SK-N-SH treated with all-trans-retinoic acid at 6 μM for 48 hours (cell line): ENCODE data around the gene ZC3H14.

Source experiments
- ATAC-seq: fragments of 200-7000 bp; cut with Tn5 transposase; 3 replicates; pipeline ENCODE4 v1.9.1; 2020; ENCODE audit warnings: mild to moderate bottlenecking, moderate library complexity
- ARNTL ChIP-seq: fragments of 450-650 bp; formaldehyde crosslinking; IDR thresholded peaks from 2 replicates; pipeline ENCODE4 v1.5.0; 2020; ENCODE audit warnings: low read depth, mild to moderate bottlenecking, moderate library complexity, borderline replicate concordance
- BACH2 ChIP-seq: fragments of 250-450 bp; sonication (Bioruptor Pico); IDR thresholded peaks from 2 replicates; pipeline ENCODE4 v1.9.0; 2021; ENCODE audit warnings: mild to moderate bottlenecking, borderline replicate concordance
- ESRRG ChIP-seq: fragments of 250-450 bp; sonication (Bioruptor Pico); IDR thresholded peaks from 2 replicates; pipeline ENCODE4 v1.6.1; 2021; ENCODE audit warnings: mild to moderate bottlenecking
- ISL1 ChIP-seq: fragments of 250-450 bp; sonication (Bioruptor Pico); IDR thresholded peaks from 2 replicates; pipeline ENCODE4 v2.1.2; 2022; ENCODE audit warnings: mild to moderate bottlenecking, moderate library complexity
- OSR1 ChIP-seq: fragments of 250-450 bp; sonication (Bioruptor Pico); IDR thresholded peaks from 2 replicates; pipeline ENCODE4 v1.8.0; 2022; ENCODE audit warnings: moderate library complexity, mild to moderate bottlenecking, inconsistent platforms
- PATZ1 ChIP-seq: fragments of 250-450 bp; sonication (Bioruptor Pico); IDR thresholded peaks from 2 replicates; pipeline ENCODE4 v1.8.0; 2020; ENCODE audit warnings: mild to moderate bottlenecking, moderate library complexity, borderline replicate concordance
- POU6F1 ChIP-seq: fragments of 250-450 bp; sonication (Bioruptor Pico); IDR thresholded peaks from 2 replicates; pipeline ENCODE4 v1.8.0; 2021; ENCODE audit warnings: low read depth, mild to moderate bottlenecking, moderate library complexity, borderline replicate concordance
- PPARA ChIP-seq: fragments of 250-450 bp; sonication (Bioruptor Pico); IDR thresholded peaks from 2 replicates; pipeline ENCODE4 v1.5.0; 2020; ENCODE audit warnings: mild to moderate bottlenecking, borderline replicate concordance
- RARB ChIP-seq: fragments of 250-450 bp; sonication (Bioruptor Pico); IDR thresholded peaks from 2 replicates; pipeline ENCODE4 v1.8.0; 2021; ENCODE audit warnings: mild to moderate bottlenecking, moderate library complexity
- TCF4 ChIP-seq: fragments of 250-450 bp; sonication (Bioruptor Pico); IDR thresholded peaks from 2 replicates; pipeline ENCODE4 v1.8.0; 2021; ENCODE audit warnings: mild to moderate bottlenecking, moderate library complexity, borderline replicate concordance
- TOX ChIP-seq: fragments of 250-450 bp; sonication (Bioruptor Pico); IDR thresholded peaks from 2 replicates; pipeline ENCODE4 v1.8.0; 2021; ENCODE audit warnings: mild to moderate bottlenecking, moderate library complexity, borderline replicate concordance
- TSHZ2 ChIP-seq: fragments of 250-450 bp; sonication (Bioruptor Pico); IDR thresholded peaks from 2 replicates; pipeline ENCODE4 v1.5.0; 2020; ENCODE audit warnings: mild to moderate bottlenecking, moderate library complexity
- ZFP3 ChIP-seq: fragments of 250-450 bp; sonication (Bioruptor Pico); IDR thresholded peaks from 2 replicates; pipeline ENCODE4 v1.5.0; 2020; ENCODE audit warnings: mild to moderate bottlenecking, moderate library complexity
- ZFP30 ChIP-seq: fragments of 450-650 bp; formaldehyde crosslinking; IDR thresholded peaks from 2 replicates; pipeline ENCODE4 v1.5.0; 2022; ENCODE audit warnings: mild to moderate bottlenecking, moderate library complexity
- ZNF565 ChIP-seq: fragments of 450-650 bp; formaldehyde crosslinking; conservative IDR thresholded peaks from 2 replicates; pipeline ENCODE4 v1.5.0; 2020; ENCODE audit warnings: low read depth, mild to moderate bottlenecking, moderate library complexity

The ZC3H14 gene

GRCh38 chr14:88631091-88631490, 68.3 kb downstream of the ZC3H14 start:
- TF ChIP-seq POU6F1 (CRISPR knock-in tag): no peak
- no peak for TF ChIP-seq TOX (CRISPR knock-in tag)
- TF ChIP-seq ZNF565: no peak
- no peak for TF ChIP-seq TCF4 (CRISPR knock-in tag)
- ATAC-seq: no peak

- TF ChIP-seq ARNTL (CRISPR knock-in tag) (no peak), TOX (CRISPR knock-in tag) (no peak), PATZ1 (CRISPR knock-in tag) (no peak), TSHZ2 (CRISPR knock-in tag) (no peak)
- TF ChIP-seq, all 23 proteins: peak for 0
- no peak for ATAC-seq
Observed at GRCh38 chr14:88632512-88632911, 69.7 kb downstream of the ZC3H14 start.

- ATAC-seq: no peak
- TF ChIP-seq TOX (CRISPR knock-in tag) (no peak), ZFP30 (CRISPR knock-in tag) (no peak), ZNF565 (no peak), ZFP3 (CRISPR knock-in tag) (no peak), ARNTL (CRISPR knock-in tag) (no peak), ESRRG (no peak), RARB (CRISPR knock-in tag) (no peak), TSHZ2 (CRISPR knock-in tag) (no peak), PPARA (CRISPR knock-in tag) (no peak), BACH2 (CRISPR knock-in tag) (no peak), OSR1 (no peak), ISL1 (CRISPR knock-in tag) (no peak)
Observed at GRCh38 chr14:88639221-88639620, 76.4 kb downstream of the ZC3H14 start.

- ATAC-seq: no peak
- no peak for TF ChIP-seq PATZ1 (CRISPR knock-in tag)
- TF ChIP-seq TCF4 (CRISPR knock-in tag): no peak
- no peak for TF ChIP-seq OSR1
- TF ChIP-seq TSHZ2 (CRISPR knock-in tag): no peak
Observed at GRCh38 chr14:88660056-88660455, 97.2 kb downstream of the ZC3H14 start.
